ENCODE results near the gene OSBPL5. TPM values are rescaled to one million over a fixed set of nuclear protein-coding genes. Genes with fewer than 3 reads are reported as not detected.

The OSBPL5 gene
- total RNA-seq, 1 experiment from 2014 or later: 6.4 TPM

GRCh38 chr11:3146612-3147256, 18.4 kb downstream of the OSBPL5 start:
- DNase-seq: no peak
- Histone ChIP-seq H3K79me2 (ENCODE audit: low read depth) (no peaks in the 10 kb centered on the region), H3K27ac (no peak overlapping the region), H3K36me3 (ENCODE audit: low read depth) (no peaks in the 10 kb centered on the region), H3F3A (ENCODE audit: insufficient read depth, low read depth) (no peaks in the 10 kb centered on the region), H3K4me3 (no peak overlapping the region), H2AFZ (no peak overlapping the region), H3K4me2 (no peak overlapping the region), H3K9me3 (ENCODE audit: insufficient read depth, low read depth) (no peaks in the 10 kb centered on the region), H4K20me1 (ENCODE audit: insufficient read depth) (no peaks in the 10 kb centered on the region), H3K4me1 (replicated peaks; ENCODE audit: insufficient read depth) (no peaks in the 10 kb centered on the region), H3K9me2 (ENCODE audit: insufficient read depth) (no peaks in the 10 kb centered on the region), H3K27me3 (ENCODE audit: insufficient read depth, low read depth) (no peaks in the 10 kb centered on the region)
- ChIA-PET CTCF (no interaction called here), POLR2A (ENCODE audit: unreplicated experiment) (no interaction called here)
- intact Hi-C loops (cut with micrococcal nuclease; ENCODE audit: unreplicated experiment): no loop called here
- BruUV-seq (replicated peaks): no TSS peak
- TF ChIP-seq EZH2 (IDR thresholded peaks at IDR 0.05; ENCODE audit: low read depth) (no peak), CTCF (conservative IDR thresholded peaks at IDR 0.05) (no peak)

DNA sequence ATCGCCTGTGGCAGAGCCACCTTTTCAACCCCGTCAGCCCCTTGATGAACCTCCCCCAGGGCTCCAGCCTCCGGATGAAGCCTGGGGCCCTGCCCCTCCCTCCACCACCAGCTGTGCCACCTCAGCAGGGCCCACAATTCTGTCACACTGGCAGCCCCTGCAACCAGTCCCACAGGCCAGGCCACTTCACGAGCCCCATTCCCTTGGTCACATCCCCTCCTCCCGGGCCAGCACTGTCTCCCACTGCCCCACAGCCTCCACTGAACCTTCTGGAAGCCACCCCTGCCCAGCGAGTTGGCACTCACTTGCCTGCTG, 19.9 kb downstream of the OSBPL5 start:
- H3K4me2 ChIP-seq: no peak overlapping the region
- ChIA-PET CTCF (no interaction called here), POLR2A (ENCODE audit: unreplicated experiment) (no interaction called here)
- no peaks in the 10 kb centered on the region for H3K79me2 ChIP-seq (ENCODE audit: low read depth)
- H3K9me2 ChIP-seq (ENCODE audit: insufficient read depth): no peaks in the 10 kb centered on the region
- H3K27me3 ChIP-seq (ENCODE audit: insufficient read depth, low read depth): no peaks in the 10 kb centered on the region
- intact Hi-C loops (cut with micrococcal nuclease; ENCODE audit: unreplicated experiment): no loop called here
- no peaks in the 10 kb centered on the region for H3K4me1 ChIP-seq (replicated peaks; ENCODE audit: insufficient read depth)
- no peaks in the 10 kb centered on the region for H3K9me3 ChIP-seq (ENCODE audit: insufficient read depth, low read depth)
- H3K4me3 ChIP-seq: no peak overlapping the region
- H4K20me1 ChIP-seq (ENCODE audit: insufficient read depth): no peaks in the 10 kb centered on the region
- no TSS peak for BruUV-seq (replicated peaks)
- TF ChIP-seq EZH2 (IDR thresholded peaks at IDR 0.05; ENCODE audit: low read depth): no peak
- no peak for TF ChIP-seq CTCF (conservative IDR thresholded peaks at IDR 0.05)
- no peaks in the 10 kb centered on the region for H3F3A ChIP-seq (ENCODE audit: insufficient read depth, low read depth)
- no peak overlapping the region for H2AFZ ChIP-seq
- H3K36me3 ChIP-seq (ENCODE audit: low read depth): no peaks in the 10 kb centered on the region
- H3K27ac ChIP-seq: no peak overlapping the region
- DNase-seq: no peak

DNA sequence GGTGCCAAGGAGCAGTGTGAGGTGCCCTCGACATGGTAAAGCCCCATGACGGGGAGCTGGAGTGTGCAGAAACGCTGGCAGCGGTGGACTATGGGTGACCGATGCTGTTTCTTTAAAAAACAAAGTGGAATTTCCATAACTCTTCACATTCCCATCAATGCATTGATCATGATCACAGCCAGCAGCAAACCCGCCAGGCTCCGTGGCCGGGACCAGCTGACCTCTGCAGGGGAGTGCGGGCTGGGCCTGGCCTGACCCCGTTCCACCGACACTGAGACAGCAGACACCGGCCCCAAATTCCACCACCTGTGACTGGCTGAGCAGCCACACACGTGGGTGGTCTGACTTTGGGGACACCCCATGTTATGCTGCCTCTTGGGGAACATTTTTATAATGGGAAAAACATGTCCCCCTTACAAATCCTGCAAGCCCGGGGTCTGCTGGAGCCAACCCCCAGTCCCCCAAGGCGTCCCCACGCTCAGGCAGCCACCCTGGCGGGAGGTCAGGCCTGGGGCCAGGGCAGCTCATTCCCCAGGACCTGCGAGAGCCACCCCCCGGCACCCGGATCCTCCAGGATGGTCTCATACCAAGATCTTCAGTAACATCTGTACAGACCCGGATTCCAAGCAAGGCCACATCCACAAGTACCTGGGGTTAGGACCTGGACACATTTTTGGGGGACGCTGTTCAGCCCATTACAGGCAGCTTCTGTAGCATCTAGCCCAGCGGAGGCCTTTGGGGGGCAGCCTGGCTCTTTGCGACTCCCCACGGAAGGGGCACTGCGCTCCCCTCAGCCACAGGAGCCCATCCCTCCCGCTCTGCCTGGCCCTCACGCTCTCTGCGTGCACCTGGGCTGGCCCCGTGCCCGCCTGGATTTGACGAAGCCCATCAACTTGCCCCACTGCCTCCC, 20.6 kb downstream of the OSBPL5 start:
- Histone ChIP-seq H3K36me3 (ENCODE audit: low read depth) (no peaks in the 10 kb centered on the region), H3K9me2 (ENCODE audit: insufficient read depth) (no peaks in the 10 kb centered on the region), H3F3A (ENCODE audit: insufficient read depth, low read depth) (no peaks in the 10 kb centered on the region), H3K4me2 (no peak overlapping the region), H3K4me1 (replicated peaks; ENCODE audit: insufficient read depth) (no peaks in the 10 kb centered on the region), H3K9me3 (ENCODE audit: insufficient read depth, low read depth) (no peaks in the 10 kb centered on the region), H3K79me2 (ENCODE audit: low read depth) (no peaks in the 10 kb centered on the region), H3K27me3 (ENCODE audit: insufficient read depth, low read depth) (no peaks in the 10 kb centered on the region), H3K4me3 (no peak overlapping the region), H4K20me1 (ENCODE audit: insufficient read depth) (no peaks in the 10 kb centered on the region), H2AFZ (no peak overlapping the region), H3K27ac (no peak overlapping the region)
- TF ChIP-seq CTCF (conservative IDR thresholded peaks at IDR 0.05) (no peak), EZH2 (IDR thresholded peaks at IDR 0.05; ENCODE audit: low read depth) (no peak)
- no peak for DNase-seq
- no TSS peak for BruUV-seq (replicated peaks)
- POLR2A ChIA-PET (ENCODE audit: unreplicated experiment): no interaction called here
- intact Hi-C loops (cut with micrococcal nuclease; ENCODE audit: unreplicated experiment): no loop called here
- CTCF ChIA-PET: no interaction called here
